Adrenal gland (tissue), 19 donors: ENCODE data around the gene TRMO. TPM values are rescaled to one million over a fixed set of nuclear protein-coding genes. Genes with fewer than 3 reads are reported as not detected.
A peak's percentile ranks its signal among the peaks of the same experiment; 100 is the strongest.

Experiments used
- DNase-seq, 7 donors: peaks; one replicate each; pipeline ENCODE4 v3.0.0-alpha.2; 2019 to 2020
- H3K27ac ChIP-seq, 5 donors: fragments of 200-600 bp; sonication (generic) in 4 of 5; 1 replicate in 3 of 5; 2 replicates in 2 of 5; pipeline versions ENCODE4 v1.5.1 to v1.8.0; 2016 to 2020; ENCODE audit warnings: mild to moderate bottlenecking in 1 of 5
- H3K27me3 ChIP-seq: fragments of 200-600 bp; 2 replicates; pipeline ENCODE4 v1.8.0; 2021
- H3K36me3 ChIP-seq, 2 donors: fragments of 200-600 bp; replicated peaks in 1 of 2; 1 replicate in 1 of 2; 2 replicates in 1 of 2; pipeline versions ENCODE4 v1.5.1 to v1.8.0; 2018 to 2022
- H3K4me1 ChIP-seq, 2 donors: fragments of 200-600 bp; replicated peaks in 1 of 2; 1 replicate in 1 of 2; 2 replicates in 1 of 2; pipeline versions ENCODE4 v1.5.1 to v1.8.0; 2018 to 2021
- H3K4me3 ChIP-seq, 4 donors: fragments of 200-600 bp; sonication (generic) in 3 of 4; one replicate each; pipeline ENCODE4 v1.5.1; 2016 to 2018
- H3K9me3 ChIP-seq, 3 donors: fragments of 200-600 bp; sonication (generic) in 1 of 3; replicated peaks in 1 of 3; 1 replicate in 2 of 3; 2 replicates in 1 of 3; pipeline versions ENCODE4 v1.5.1 to v1.8.0; 2016 to 2021
- POLR2A ChIP-seq, 2 donors: fragments of 450-650 bp; IDR thresholded peaks; one replicate each; pipeline ENCODE4 v1.6.1; 2017; ENCODE audit warnings: antibody characterized with exemption in 2 of 2, mild to moderate bottlenecking in 2 of 2, moderate library complexity in 1 of 2
- WGBS, 4 donors: extraction: QIAGEN DNeasy Blood & Tissue Kit in 2 of 4; methylation state at CpG; one replicate each; pipeline versions ENCODE4 v1.1.5 to v1.1.7; 2013 to 2017; 5-methylcytosine and 5-hydroxymethylcytosine counted together
- intact Hi-C, 2 donors: fragments of 100-400 bp; cut with DNase I; formaldehyde crosslinking; loops; one replicate each; pipeline versions ENCODE4 v1.14.1 to v1.15.0; 2022 to 2023
- long read RNA-seq, 10 donors: library from polyadenylated mRNA in 3 of 10; unstranded in 2 of 10; stranded (forward) in 1 of 10; transcript quantifications; one replicate each; pipeline ENCODE4 v2.0.0 and lab custom pipeline, GENCODE V29; 2021 to 2026
- polyA plus RNA-seq, 3 donors: library from polyadenylated mRNA; stranded (reverse); fragments of 200-250 nt in 2 of 3; fragments of 350-450 nt in 1 of 3; fragmentation: Illumina TruSeq in 1 of 3; extraction: RNeasy Lipid Tissue Mini Kit (QIAGEN cat#74804) in 1 of 3; gene quantifications; one replicate each; pipeline ENCODE4 v1.2.3, GENCODE V29; 2013 to 2014
- total RNA-seq, 9 donors: library from RNA; depleted of rRNA in 4 of 9; stranded (reverse); fragments of >200 nt in 4 of 9; fragments of 120-200 nt in 1 of 9; fragmentation: NEBNext Ultra II Directional in 1 of 9; extraction: Animal tissue kit (Norgen Biotek cat#: 25700) in 1 of 9; gene quantifications; one replicate each; pipeline versions ENCODE4 v1.1.0 to v1.2.4, GENCODE V29; 2013 to 2023
- TF ChIP-seq, protein P1 (sequence below), 6 experiments: fragments of 450-650 bp in 4 of 6; fragments of 200-600 bp in 2 of 6; sonication (generic) in 1 of 6; IDR thresholded peaks; 1 replicate in 5 of 6; 2 replicates in 1 of 6; pipeline versions ENCODE4 v1.5.1 to v1.8.0; 2016 to 2021; ENCODE audit warnings: antibody characterized with exemption in 6 of 6, mild to moderate bottlenecking in 2 of 6, moderate library complexity in 1 of 6
- donor health status: healthy with polysubstance abuse.
- donor health status: Bipolar disorder and iron deficiency.
- donor health status: DM: yes; HTN: yes; CAD: no.
- donor health status: DM: no; HTN: no; CAD: no.
- donor health status: DM: no; HTN: no; CAD: no.
- donor health status: DM: yes; HTN: yes; CAD: no.

TRMO gene, protein sequence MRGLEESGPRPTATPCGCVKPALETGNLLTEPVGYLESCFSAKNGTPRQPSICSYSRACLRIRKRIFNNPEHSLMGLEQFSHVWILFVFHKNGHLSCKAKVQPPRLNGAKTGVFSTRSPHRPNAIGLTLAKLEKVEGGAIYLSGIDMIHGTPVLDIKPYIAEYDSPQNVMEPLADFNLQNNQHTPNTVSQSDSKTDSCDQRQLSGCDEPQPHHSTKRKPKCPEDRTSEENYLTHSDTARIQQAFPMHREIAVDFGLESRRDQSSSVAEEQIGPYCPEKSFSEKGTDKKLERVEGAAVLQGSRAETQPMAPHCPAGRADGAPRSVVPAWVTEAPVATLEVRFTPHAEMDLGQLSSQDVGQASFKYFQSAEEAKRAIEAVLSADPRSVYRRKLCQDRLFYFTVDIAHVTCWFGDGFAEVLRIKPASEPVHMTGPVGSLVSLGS
- 10 to 100 TPM; 11.4 to 30.3 (median 18.0) TPM for total RNA-seq
- 10 to 100 TPM in 1 of 3 donors, 1 to 10 TPM in 2; 7.8 to 40.4 (median 9.5) TPM for polyA plus RNA-seq
- long read RNA-seq, donor 1, partial matches to known transcripts: 0 of 7 reads
- long read RNA-seq, donor 1, other reads (novel, unspliced or antisense): 0 of 7 reads
- long read RNA-seq, donor 2, partial matches to known transcripts: 0 of 2 reads
- long read RNA-seq, donor 2, other reads (novel, unspliced or antisense): 0 of 2 reads
- long read RNA-seq, donor 3, partial matches to known transcripts: 0 of 3 reads
- long read RNA-seq, donor 3, other reads (novel, unspliced or antisense): 0 of 3 reads
- long read RNA-seq, donor 4, transcript TRMO-203 (5 exons, 1,647 nt): major isoform, 6 of 12 reads
- long read RNA-seq, donor 4, partial matches to known transcripts: 0 of 12 reads
- long read RNA-seq, donor 4, other reads (novel, unspliced or antisense): 6 of 12 reads
- long read RNA-seq, donor 5, transcript TRMO-203 (5 exons, 1,647 nt): major isoform, 6 of 14 reads
- long read RNA-seq, donor 5, partial matches to known transcripts: 0 of 14 reads
- long read RNA-seq, donor 5, other reads (novel, unspliced or antisense): 8 of 14 reads
- long read RNA-seq, donor 6, partial matches to known transcripts: 0 of 2 reads
- long read RNA-seq, donor 6, other reads (novel, unspliced or antisense): 1 of 2 reads
- long read RNA-seq, donor 7, partial matches to known transcripts: 0 of 3 reads
- long read RNA-seq, donor 7, other reads (novel, unspliced or antisense): 0 of 3 reads
- long read RNA-seq, donor 8, partial matches to known transcripts: 0 of 7 reads
- long read RNA-seq, donor 8, other reads (novel, unspliced or antisense): 0 of 7 reads
- long read RNA-seq, donor 9, partial matches to known transcripts: 0 of 4 reads
- long read RNA-seq, donor 9, other reads (novel, unspliced or antisense): 0 of 4 reads
- long read RNA-seq, donor 10, partial matches to known transcripts: 0 of 1 reads
- long read RNA-seq, donor 10, other reads (novel, unspliced or antisense): 0 of 1 reads

DNA sequence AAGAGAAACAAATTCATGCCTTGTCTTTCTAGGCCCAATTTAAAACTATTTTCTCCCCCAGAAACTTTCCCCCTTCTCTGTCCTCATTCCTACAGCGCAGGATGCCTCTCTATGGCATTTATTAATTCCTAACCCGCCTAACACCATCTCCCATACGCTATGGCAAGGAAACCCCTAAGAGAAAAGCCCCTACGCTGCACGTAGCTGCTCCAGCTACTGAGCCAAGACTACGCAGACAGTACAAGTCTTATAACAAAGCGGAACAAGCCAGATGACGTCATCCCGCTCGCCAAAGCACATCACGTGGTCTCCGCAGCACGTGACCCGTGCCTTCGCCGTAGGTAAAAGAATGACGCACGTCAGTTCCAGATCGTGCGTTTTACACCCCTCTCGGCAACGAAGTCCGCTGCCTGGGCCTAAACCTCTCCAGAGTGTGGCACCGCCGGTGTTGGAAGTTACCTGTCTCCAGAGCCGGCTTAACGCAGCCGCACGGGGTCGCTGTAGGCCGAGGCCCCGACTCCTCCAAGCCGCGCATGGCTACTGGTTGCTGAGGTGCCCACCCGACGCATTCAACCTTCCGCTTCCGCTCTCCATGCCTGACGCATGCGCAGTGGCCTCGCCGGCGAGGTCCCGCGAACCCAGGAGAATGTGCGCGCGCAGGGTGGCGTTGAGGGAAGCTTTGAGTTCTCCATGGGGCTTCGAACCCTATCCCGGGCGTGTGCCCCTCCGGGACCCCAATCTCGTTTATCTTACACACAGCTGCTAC lies at the start of gene TRMO:
TSS of gene TRMO (minus strand) at position 542 of the 766 bp plus-strand sequence. CDS start at position 535, 7 bp downstream.
- TF ChIP-seq, protein P1, sequence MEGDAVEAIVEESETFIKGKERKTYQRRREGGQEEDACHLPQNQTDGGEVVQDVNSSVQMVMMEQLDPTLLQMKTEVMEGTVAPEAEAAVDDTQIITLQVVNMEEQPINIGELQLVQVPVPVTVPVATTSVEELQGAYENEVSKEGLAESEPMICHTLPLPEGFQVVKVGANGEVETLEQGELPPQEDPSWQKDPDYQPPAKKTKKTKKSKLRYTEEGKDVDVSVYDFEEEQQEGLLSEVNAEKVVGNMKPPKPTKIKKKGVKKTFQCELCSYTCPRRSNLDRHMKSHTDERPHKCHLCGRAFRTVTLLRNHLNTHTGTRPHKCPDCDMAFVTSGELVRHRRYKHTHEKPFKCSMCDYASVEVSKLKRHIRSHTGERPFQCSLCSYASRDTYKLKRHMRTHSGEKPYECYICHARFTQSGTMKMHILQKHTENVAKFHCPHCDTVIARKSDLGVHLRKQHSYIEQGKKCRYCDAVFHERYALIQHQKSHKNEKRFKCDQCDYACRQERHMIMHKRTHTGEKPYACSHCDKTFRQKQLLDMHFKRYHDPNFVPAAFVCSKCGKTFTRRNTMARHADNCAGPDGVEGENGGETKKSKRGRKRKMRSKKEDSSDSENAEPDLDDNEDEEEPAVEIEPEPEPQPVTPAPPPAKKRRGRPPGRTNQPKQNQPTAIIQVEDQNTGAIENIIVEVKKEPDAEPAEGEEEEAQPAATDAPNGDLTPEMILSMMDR (IDR thresholded peaks at IDR 0.05): peak in 5 of 6 experiments; percentile 22 to 71 (median 47)
- TF ChIP-seq POLR2A (IDR thresholded peaks at IDR 0.05): peak; percentile 93 to 95
- intact Hi-C loops: loop anchor here in 1 of 2 donors (10.0 kb wide), 1 partner anchor 113 kb away; no protein-coding TSS in a partner anchor
- peaks cover 3 to 31% of the 10 kb centered on the region in 2 donors for H3K4me1 ChIP-seq
- H3K36me3 ChIP-seq: no peaks in the 10 kb centered on the region
- H3K9me3 ChIP-seq: no peaks in the 10 kb centered on the region
- 0 to 2% (median 1%) methylated on average over 28 to 54 of the region's 54 CpGs for WGBS, 4 donors
- peak; percentile 97 to 100 (median 99) for DNase-seq
- no peaks in the 10 kb centered on the region for H3K27me3 ChIP-seq
- peak within 1 kb of the TSS; percentile 77 to 99 (median 98) for H3K27ac ChIP-seq
- peak within 1 kb of the TSS in 3 of 4 donors; percentile 34 to 68 (median 45) for H3K4me3 ChIP-seq

DNA sequence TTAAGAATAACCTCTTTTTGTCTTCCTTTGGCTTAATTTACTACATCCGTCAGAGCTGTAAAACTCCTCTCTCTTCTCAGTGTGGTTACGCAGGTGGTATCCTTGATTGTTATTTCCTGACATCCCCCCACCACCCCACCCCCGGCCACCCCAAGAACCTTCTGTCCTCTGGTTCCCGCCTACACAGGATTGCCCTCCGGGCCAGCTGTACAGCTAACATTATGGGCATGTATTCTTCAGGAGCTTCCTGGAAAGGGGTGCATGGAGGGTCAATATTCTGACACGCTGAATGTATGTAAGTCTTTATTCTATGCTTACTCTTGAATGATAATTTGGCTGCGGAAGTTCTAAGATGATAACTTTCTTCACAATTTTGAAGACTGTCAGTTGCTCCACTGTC lies 47.9 kb upstream of the TRMO start:
- no peak for TF ChIP-seq POLR2A (IDR thresholded peaks at IDR 0.05)
- Histone ChIP-seq H3K36me3 (no peaks in the 10 kb centered on the region), H3K27ac (no peak overlapping the region), H3K4me1 (no peaks in the 10 kb centered on the region), H3K27me3 (no peaks in the 10 kb centered on the region), H3K4me3 (no peak overlapping the region), H3K9me3 (no peaks in the 10 kb centered on the region)
- DNase-seq: no peak
- intact Hi-C loops: no loop called here
- WGBS, 4 donors: 66 to 70% (median 68%) methylated on average over 7 of the region's 7 CpGs

DNA sequence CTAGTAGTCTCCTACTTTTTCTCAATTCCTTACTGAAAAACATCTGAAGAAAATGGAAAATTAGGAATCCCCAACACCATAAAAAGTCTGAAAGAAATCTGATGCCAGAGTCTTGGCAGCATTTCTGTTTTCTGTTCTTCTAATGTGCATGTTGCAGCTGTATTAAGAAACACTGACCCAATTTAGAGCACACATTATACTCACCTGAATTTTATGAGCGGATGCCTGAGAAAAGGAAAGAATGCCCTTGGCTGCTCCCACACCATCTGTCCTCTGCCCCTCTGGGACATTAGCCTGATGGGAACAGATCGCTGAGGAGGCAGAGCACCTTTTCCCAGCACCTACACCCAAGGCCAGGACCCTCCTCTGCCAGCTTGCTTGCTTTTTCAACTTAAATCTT lies 46.7 kb upstream of the TRMO start:
- Histone ChIP-seq H3K36me3 (no peaks in the 10 kb centered on the region), H3K27ac (no peak overlapping the region), H3K4me3 (no peak overlapping the region), H3K4me1 (no peaks in the 10 kb centered on the region), H3K27me3 (no peaks in the 10 kb centered on the region), H3K9me3 (no peaks in the 10 kb centered on the region)
- no peak for DNase-seq
- WGBS, 4 donors: 60 to 91% (median 75%) methylated on average over 2 of the region's 2 CpGs
- TF ChIP-seq POLR2A (IDR thresholded peaks at IDR 0.05): no peak
- TF ChIP-seq, protein P1 (IDR thresholded peaks at IDR 0.05): no peak
- intact Hi-C loops: no loop called here

DNA sequence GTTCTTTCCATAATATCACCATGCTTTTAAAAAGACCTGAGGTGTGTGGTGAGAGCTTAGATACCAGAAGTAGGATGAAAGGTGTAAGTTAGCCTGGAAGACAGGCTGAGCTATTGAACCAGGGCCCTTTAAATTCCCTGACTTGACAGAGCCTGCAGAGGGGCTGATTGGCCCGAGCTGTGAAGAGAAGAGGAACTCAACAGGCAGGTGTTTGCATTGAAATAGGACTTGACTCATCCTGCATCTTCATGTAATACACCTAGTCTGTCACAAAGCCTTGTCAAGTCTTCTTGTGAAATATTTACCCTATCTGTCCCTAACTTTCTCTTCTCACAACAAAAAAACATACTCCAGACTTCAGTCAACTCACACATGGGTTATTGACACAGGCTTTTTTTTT lies 44.2 kb upstream of the TRMO start:
- TF ChIP-seq POLR2A (IDR thresholded peaks at IDR 0.05): no peak
- TF ChIP-seq, protein P1 (IDR thresholded peaks at IDR 0.05): no peak
- Histone ChIP-seq H3K27ac (no peak overlapping the region), H3K9me3 (no peaks in the 10 kb centered on the region), H3K4me3 (no peak overlapping the region), H3K4me1 (no peaks in the 10 kb centered on the region), H3K27me3 (no peaks in the 10 kb centered on the region), H3K36me3 (no peaks in the 10 kb centered on the region)
- intact Hi-C loops: no loop called here
- 20 to 62% (median 33%) methylated on average over 1 of the region's 1 CpG for WGBS, 4 donors
- no peak for DNase-seq
